ENCODE data around the gene C11orf68. TPM values are rescaled to one million over a fixed set of nuclear protein-coding genes. Genes with fewer than 3 reads are reported as not detected.

C11orf68 gene
- total RNA-seq, 1 experiment from 2014 or later = 31.9 TPM

GRCh38 chr11:65954771-65955170, 35.9 kb upstream of the C11orf68 start:
- Mint-ChIP-seq H3K36me3 (no peaks in the 10 kb centered on the region), H3K4me1 (peaks cover 10% of the 10 kb centered on the region), H3K4me3 (no peak overlapping the region), H3K27me3 (ENCODE audit: low read depth) (peaks cover 3% of the 10 kb centered on the region; the same call in 1 of the 2 replicates), H3K9me3 (no peaks in the 10 kb centered on the region), H3K27ac (peak overlapping the region; percentile 53; the same call in 1 of the 2 replicates)
- DNase-seq (ENCODE audit: low spot score) (no peak), ATAC-seq (no peak)
- no peak for TF ChIP-seq ESRRA (CRISPR knock-in tag; IDR thresholded peaks at IDR 0.05; ENCODE audit: borderline replicate concordance)
- no peak for TF ChIP-seq FOXJ3 (CRISPR knock-in tag; IDR thresholded peaks at IDR 0.05; ENCODE audit: borderline replicate concordance)
- TF ChIP-seq, protein P1, sequence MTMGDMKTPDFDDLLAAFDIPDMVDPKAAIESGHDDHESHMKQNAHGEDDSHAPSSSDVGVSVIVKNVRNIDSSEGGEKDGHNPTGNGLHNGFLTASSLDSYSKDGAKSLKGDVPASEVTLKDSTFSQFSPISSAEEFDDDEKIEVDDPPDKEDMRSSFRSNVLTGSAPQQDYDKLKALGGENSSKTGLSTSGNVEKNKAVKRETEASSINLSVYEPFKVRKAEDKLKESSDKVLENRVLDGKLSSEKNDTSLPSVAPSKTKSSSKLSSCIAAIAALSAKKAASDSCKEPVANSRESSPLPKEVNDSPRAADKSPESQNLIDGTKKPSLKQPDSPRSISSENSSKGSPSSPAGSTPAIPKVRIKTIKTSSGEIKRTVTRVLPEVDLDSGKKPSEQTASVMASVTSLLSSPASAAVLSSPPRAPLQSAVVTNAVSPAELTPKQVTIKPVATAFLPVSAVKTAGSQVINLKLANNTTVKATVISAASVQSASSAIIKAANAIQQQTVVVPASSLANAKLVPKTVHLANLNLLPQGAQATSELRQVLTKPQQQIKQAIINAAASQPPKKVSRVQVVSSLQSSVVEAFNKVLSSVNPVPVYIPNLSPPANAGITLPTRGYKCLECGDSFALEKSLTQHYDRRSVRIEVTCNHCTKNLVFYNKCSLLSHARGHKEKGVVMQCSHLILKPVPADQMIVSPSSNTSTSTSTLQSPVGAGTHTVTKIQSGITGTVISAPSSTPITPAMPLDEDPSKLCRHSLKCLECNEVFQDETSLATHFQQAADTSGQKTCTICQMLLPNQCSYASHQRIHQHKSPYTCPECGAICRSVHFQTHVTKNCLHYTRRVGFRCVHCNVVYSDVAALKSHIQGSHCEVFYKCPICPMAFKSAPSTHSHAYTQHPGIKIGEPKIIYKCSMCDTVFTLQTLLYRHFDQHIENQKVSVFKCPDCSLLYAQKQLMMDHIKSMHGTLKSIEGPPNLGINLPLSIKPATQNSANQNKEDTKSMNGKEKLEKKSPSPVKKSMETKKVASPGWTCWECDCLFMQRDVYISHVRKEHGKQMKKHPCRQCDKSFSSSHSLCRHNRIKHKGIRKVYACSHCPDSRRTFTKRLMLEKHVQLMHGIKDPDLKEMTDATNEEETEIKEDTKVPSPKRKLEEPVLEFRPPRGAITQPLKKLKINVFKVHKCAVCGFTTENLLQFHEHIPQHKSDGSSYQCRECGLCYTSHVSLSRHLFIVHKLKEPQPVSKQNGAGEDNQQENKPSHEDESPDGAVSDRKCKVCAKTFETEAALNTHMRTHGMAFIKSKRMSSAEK (CRISPR knock-in tag; IDR thresholded peaks at IDR 0.05; ENCODE audit: borderline replicate concordance) = no peak
- TF ChIP-seq NR2C2 (CRISPR knock-in tag; IDR thresholded peaks at IDR 0.05) = no peak
- TF ChIP-seq, protein P2, sequence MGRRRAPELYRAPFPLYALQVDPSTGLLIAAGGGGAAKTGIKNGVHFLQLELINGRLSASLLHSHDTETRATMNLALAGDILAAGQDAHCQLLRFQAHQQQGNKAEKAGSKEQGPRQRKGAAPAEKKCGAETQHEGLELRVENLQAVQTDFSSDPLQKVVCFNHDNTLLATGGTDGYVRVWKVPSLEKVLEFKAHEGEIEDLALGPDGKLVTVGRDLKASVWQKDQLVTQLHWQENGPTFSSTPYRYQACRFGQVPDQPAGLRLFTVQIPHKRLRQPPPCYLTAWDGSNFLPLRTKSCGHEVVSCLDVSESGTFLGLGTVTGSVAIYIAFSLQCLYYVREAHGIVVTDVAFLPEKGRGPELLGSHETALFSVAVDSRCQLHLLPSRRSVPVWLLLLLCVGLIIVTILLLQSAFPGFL (CRISPR knock-in tag; IDR thresholded peaks at IDR 0.05; ENCODE audit: borderline replicate concordance) = no peak
- no peak for TF ChIP-seq STAT6 (CRISPR knock-in tag; conservative IDR thresholded peaks at IDR 0.05; ENCODE audit: low read depth)
- no peak for TF ChIP-seq TEAD1 (CRISPR knock-in tag; IDR thresholded peaks at IDR 0.05)
- TF ChIP-seq ELF4 (CRISPR knock-in tag; IDR thresholded peaks at IDR 0.05; ENCODE audit: low read depth) = no peak
- no peak for TF ChIP-seq E2F4 (CRISPR knock-in tag; IDR thresholded peaks at IDR 0.05; ENCODE audit: borderline replicate concordance, low read depth)
- TF ChIP-seq JUN (CRISPR knock-in tag; IDR thresholded peaks at IDR 0.05) = no peak
- no peak for TF ChIP-seq KAT7 (CRISPR knock-in tag; IDR thresholded peaks at IDR 0.05; ENCODE audit: borderline replicate concordance)
- TF ChIP-seq ZNF416 (CRISPR knock-in tag; IDR thresholded peaks at IDR 0.05) = no peak
- TF ChIP-seq ZSCAN18 (CRISPR knock-in tag; IDR thresholded peaks at IDR 0.05) = no peak
- TF ChIP-seq FOXP4 (CRISPR knock-in tag; IDR thresholded peaks at IDR 0.05) = no peak
- TF ChIP-seq GABPB1 (CRISPR knock-in tag; IDR thresholded peaks at IDR 0.05) = no peak
- TF ChIP-seq NFE2L1 (CRISPR knock-in tag; IDR thresholded peaks at IDR 0.05) = no peak
- TF ChIP-seq TEAD4 (CRISPR knock-in tag; IDR thresholded peaks at IDR 0.05) = no peak
- no peak for TF ChIP-seq TCF7 (CRISPR knock-in tag; IDR thresholded peaks at IDR 0.05; ENCODE audit: low read depth)
- TF ChIP-seq ZNF396 (CRISPR knock-in tag; IDR thresholded peaks at IDR 0.05; ENCODE audit: borderline replicate concordance) = no peak
- TF ChIP-seq ZNF263 (CRISPR knock-in tag; IDR thresholded peaks at IDR 0.05; ENCODE audit: low read depth) = no peak
- ChIA-PET CTCF (interaction anchor here (0.6 to 2.2 kb wide), 6 partner anchors 64 to 727 kb away, joined by 3 to 9 read pairs (median 4); partner anchors contain the start of genes CCDC85B and FIBP), POLR2A (interaction anchor here (1.2 kb wide), 1 partner anchor 9 kb away, joined by 4 read pairs; no protein-coding TSS in a partner anchor)
